Stimulated activated CD4-positive, alpha-beta T cell treated with anti-CD3 and anti-CD28 coated beads, TNF-alpha, amount 100 ng/mL, for 4 hours (primary cell): Measurements from ENCODE around the gene CNIH3.

ENCODE experiments used
- DNase-seq, 3 experiments: peaks; one replicate each; pipeline ENCODE4 v3.0.0-alpha.2; 2020; ENCODE audit warnings: low read depth in 3 of 3

CNIH3 gene

DNA sequence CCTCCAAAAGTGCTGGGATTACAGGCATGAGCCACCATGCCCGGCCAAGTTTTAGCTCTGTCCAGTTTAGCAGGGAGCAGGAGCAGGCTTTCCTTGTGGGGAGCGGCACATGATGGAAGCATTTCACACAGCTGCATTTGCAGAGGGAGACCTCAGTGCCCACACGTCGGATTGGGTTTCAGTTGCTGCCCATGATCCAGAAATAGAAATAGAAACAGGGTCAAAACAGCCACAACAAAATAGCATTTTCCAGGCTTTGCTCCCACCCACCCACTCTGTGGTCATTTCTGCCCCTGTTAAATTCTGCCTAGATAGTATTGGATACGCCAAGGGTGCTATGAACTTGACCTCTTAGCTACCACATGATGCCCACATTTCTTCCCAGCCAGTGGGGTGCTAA is 128.4 kb downstream of the CNIH3 start:
- DNase-seq = no peak

DNA sequence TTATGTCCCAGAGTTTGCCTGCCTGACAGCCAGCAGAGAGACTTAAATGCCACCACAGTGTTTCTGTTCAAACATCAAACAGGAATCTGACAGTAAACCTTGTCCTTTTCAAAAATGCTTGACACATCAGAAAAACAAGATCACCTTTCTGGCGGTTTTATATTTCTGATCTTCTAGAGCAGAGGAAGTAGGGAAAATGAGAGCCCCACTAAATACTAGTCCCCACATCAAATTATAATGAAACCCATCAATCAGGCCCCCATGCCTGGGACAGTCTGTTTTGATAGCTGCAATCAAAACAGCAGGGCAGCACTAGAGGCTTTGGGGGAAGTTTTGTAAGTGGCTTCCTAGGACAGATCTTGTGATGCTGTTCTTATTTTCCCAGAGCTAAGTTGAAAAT is 129.3 kb downstream of the CNIH3 start:
- DNase-seq = no peak

- no peak for DNase-seq
These were observed 129.8 kb downstream of the CNIH3 start for GRCh38 chr1:224745924-224746323.

DNA sequence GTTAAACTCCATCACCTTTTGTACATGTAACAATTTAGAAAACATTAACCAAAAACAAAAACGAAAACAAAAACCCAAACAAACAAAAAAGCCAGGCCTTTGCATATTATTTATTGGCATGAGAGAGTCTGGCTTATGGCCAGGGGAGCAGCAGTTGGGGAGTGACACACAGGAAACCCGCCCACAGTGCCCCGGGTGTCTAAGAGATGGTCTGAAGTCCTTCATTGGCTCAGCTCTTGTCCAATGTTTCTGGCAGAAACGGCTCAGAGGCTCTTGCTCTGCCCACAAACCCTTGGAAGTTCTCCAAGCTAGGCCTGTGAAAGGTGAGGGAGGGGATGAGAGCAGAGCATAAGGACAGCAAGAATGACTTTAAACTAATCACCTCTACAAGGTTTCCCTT is 131.5 kb downstream of the CNIH3 start:
- DNase-seq = no peak

GRCh38 chr1:224749916-224750315 is 133.8 kb downstream of the CNIH3 start:
- DNase-seq = no peak

GRCh38 chr1:224751624-224752311 is 135.7 kb downstream of the CNIH3 start:
- DNase-seq = no peak

- no peak for DNase-seq
These were observed 137.4 kb downstream of the CNIH3 start for GRCh38 chr1:224753491-224753890.

GRCh38 chr1:224755586-224755985 is 139.5 kb downstream of the CNIH3 start:
- no peak for DNase-seq

GRCh38 chr1:224757508-224757907 is 141.4 kb downstream of the CNIH3 start:
- DNase-seq = no peak

DNA sequence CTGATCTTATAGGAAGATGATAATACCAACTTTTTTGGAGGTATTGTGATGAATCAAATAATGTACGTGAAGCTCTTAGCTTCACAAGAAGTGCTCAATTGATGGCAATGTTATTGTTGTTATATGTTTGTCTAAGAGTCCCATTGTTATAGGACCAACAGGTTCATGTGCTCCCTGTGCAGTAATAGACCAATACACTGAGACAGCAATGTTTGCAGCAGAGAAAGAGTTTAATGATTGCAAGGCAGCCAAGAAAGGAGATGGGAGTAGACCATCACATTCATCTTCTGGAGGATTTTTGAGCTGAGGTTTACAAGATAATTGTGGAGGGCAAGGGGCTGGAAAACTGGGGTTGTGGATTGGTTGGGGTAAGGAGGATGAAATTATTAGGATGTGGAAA is 143.0 kb downstream of the CNIH3 start:
- DNase-seq = no peak

- no peak for DNase-seq
These were observed 143.6 kb downstream of the CNIH3 start for GRCh38 chr1:224759681-224760091.

DNA sequence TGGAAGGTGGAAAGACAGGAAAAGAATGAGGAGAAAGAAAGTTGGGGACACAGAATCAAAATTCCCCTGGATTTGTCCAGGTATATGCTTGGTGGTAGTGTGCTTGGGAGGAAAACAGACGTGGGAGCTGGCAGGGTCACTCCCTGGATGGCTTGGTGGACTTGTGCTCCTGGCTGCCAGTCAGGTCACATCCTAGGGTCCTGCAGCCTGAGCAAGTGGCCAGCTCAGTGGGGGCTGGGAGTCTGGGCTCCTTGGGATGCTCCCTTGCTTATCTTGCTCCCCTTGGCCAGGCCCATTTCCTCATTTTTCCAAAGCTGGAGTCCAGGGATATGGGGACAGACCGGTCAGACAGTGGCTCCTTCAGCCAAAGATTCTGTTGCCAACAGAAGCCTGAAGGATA is 144.0 kb downstream of the CNIH3 start:
- no peak for DNase-seq

DNA sequence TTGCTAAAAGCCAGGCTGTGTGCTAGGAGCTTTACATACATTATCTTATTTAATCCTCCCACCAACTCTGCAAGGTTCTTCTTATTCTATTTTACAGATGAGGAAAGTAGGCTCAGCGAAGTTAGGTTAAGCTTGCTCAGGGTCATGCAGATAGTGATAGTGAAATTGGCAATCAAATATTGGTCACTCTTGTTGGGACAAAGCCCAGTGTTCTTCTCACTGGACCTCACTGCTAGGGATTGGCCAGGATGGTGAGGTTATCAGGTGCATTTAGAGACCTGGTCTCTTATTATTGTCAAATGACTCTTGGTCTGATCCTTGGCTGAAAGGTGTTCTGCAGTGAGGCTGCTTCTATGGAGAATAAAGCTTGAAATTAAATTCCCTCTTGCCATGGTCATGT is 145.1 kb downstream of the CNIH3 start:
- DNase-seq = no peak

DNA sequence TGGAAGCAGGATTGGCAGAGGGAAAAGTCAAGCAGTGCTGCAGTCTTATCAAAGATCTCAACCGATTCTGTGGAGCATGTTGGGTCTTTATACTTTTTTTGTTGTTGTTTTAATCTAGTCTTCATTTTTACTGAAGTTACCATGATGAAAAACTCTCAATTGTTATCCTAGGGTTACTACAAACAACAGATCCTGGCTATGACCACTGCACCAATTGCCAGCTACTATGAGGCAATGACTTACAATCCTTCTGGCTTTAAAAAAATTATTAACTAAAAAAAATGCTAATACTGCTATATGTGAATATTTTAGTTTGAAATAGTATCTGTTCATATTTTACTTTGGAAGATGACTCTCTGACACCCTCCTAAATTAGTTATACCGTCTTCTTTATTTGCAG is 145.9 kb downstream of the CNIH3 start:
- no peak for DNase-seq

GRCh38 chr1:224762701-224763100 is 146.6 kb downstream of the CNIH3 start:
- no peak for DNase-seq

DNA sequence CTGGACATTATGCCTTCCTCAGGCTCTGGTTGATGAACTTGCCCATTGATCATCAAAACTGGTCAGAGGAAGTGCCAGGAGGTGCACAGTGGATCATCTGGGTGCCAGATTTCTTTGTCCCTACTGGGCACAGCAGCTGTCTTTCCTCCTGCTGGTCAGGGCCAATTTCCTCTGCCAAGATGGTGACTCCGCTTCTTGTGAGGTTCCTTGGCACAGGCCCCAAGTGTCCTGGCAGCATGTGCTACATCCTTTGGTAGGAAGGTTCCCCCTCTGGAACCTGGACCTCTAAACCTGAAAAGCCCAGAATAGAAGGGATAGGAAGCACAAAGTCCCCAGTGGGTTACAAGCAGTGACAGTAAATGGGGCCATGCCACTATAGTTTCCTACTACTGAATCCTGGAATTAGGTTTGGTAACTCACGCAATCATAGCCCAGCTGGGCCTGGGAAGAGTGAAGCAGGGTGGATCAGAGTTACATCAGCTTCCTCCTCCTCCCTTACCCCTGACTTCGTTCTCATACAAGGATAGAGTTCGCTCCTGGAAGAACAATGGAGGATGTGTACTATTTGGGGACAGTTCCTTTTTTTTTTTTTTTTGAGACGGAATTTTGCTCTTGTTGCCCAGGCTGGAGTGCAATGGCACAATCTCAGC is 147.1 kb downstream of the CNIH3 start:
- DNase-seq = no peak

- DNase-seq = no peak
These were observed 150.1 kb downstream of the CNIH3 start for GRCh38 chr1:224766266-224766665.

GRCh38 chr1:224767031-224767430 is 150.9 kb downstream of the CNIH3 start:
- no peak for DNase-seq

DNA sequence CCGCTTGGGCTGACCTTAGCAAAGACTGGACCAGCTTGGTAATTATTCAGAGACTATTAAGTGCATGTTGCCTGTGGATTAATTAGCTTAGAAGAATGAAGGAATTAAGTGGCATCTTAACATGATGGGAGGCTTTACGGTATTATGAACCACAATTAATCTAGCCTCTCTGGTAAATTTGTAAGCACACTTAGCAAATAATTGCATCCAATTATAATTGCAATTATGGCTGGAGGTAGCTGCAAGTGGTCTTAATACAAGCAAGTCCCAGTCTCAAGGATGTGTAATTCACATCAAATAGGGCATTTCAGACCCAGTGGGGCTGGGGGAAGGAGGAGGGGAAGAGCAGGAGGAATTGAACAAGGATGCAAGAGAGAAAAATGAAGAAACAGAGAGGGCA is 151.6 kb downstream of the CNIH3 start:
- DNase-seq = no peak

DNA sequence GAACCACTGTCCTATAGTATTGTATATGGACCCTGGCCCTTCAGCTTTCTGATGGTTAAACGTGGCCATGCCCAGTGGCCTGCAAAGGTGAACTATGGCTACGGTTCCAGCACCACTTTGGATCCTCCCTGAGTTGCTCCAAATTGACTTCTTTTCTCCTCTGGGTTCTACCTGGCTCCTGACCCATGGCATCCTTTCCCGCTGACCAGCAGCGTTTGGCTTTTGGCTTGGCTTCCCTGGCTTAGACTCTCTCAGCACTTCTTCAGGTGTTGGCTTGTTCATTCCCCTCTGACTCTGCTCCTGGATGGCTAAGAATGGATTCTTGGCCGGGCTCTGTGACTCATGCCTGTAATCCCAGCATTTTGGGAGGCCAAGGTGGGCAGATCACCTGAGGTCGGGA is 152.9 kb downstream of the CNIH3 start:
- no peak for DNase-seq

DNA sequence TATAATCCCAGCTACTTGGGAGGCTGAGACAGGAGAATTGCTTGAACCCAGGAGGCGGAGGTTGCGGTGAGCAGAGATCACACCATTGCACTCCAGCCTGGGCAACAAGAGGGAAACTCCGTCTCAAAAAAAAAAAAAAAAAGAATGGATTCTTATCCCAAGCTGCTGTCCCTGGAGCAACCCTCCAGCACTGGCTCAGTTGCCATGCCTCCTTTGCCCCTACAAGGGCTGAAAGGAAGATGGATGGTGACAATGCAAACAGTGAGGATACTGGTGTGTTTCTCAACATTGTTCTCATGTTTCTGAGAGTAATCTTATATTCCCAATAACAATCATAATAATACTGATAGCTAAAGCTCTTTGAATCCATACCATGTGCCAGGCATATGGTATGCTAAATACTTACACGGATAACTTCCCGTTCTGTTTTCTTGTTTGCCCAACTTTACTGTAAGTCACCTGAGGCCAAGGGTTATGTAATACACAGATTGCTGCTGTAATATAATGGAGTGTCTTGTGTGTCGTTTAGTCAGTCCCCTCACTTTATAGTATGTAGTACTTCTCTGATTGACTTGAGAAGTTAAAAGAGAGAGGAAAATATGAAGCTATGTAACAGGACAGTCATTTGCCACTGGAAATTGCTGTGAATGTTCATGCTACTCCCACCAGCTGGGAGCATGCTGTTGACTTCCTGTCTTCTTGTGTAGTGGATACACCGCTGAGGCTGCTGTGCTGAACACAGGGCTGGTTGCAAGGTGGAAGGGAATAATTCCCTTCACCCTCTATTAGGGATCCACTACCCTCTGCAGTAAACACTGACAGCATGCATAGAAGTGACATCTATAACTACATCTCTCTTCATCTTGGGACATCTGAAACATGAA is 153.6 kb downstream of the CNIH3 start:
- no peak for DNase-seq

- DNase-seq = no peak
These were observed 154.2 kb downstream of the CNIH3 start for GRCh38 chr1:224770336-224770693.

GRCh38 chr1:224773646-224774045 is 157.5 kb downstream of the CNIH3 start:
- DNase-seq = no peak
